IMR-90 (cell line): ENCODE results near the gene KLHL29. TPM values are rescaled to one million over a fixed set of nuclear protein-coding genes. Genes with fewer than 3 reads are reported as not detected.
A peak's percentile ranks its signal among the peaks of the same experiment; 100 is the strongest.

Source experiments
- ATAC-seq: fragments of 200-7000 bp; cut with Tn5 transposase; 2 replicates; pipeline ENCODE4 v1.9.1; 2020; ENCODE audit warnings: low read depth, mild to moderate bottlenecking, moderate library complexity
- BruUV-seq: library from RNA; stranded (reverse); fragments of 400-500 nt; replicated peaks from 2 replicates; lab custom pipeline; 2021; lab: Mats Ljungman, UMichigan
- CTCF ChIA-PET: fragments of 300-600 bp; formaldehyde crosslinking; extraction: SDS; loops from one replicate; lab custom pipeline; 2021; ENCODE audit warnings: antibody characterized with exemption; lab: Yijun Ruan, JAX
- POLR2A ChIA-PET: fragments of 300-600 bp; sonication (Branson Sonifier 250); formaldehyde crosslinking; loops from one replicate; lab custom pipeline; 2022; ENCODE audit warnings: antibody characterized with exemption; ENCODE audit not compliant: unreplicated experiment; lab: Charles Lee
- DNase-seq: peaks from one replicate; pipeline ENCODE4 v3.0.0; 2013
- H2AFZ ChIP-seq: replicated peaks from 2 replicates; pipeline ENCODE3; 2013; ENCODE audit warnings: low read length, mild to moderate bottlenecking; ENCODE audit not compliant: poor library complexity
- H2AK5ac ChIP-seq: 2 replicates; pipeline ENCODE4 v1.6.1; 2013; ENCODE audit warnings: low read depth, low read length, inconsistent platforms
- H2AK9ac ChIP-seq: replicated peaks from 2 replicates; pipeline ENCODE3; 2013; ENCODE audit warnings: mild to moderate bottlenecking, low read depth, low read length, moderate library complexity; ENCODE audit not compliant: poor library complexity
- H2BK120ac ChIP-seq: 2 replicates; pipeline ENCODE4 v1.6.1; 2013; ENCODE audit warnings: low read depth, low read length, inconsistent platforms
- H2BK15ac ChIP-seq: 3 replicates; pipeline ENCODE4 v1.6.1; 2013; ENCODE audit warnings: low read depth, low read length, inconsistent platforms
- H2BK20ac ChIP-seq: 2 replicates; pipeline ENCODE4 v1.6.1; 2013; ENCODE audit warnings: low read depth, mild to moderate bottlenecking, inconsistent platforms, low read length, moderate library complexity
- H2BK5ac ChIP-seq: 2 replicates; pipeline ENCODE4 v1.6.1; 2013; ENCODE audit warnings: mild to moderate bottlenecking, low read depth, low read length, inconsistent platforms; ENCODE audit not compliant: poor library complexity, severe bottlenecking
- H3K14ac ChIP-seq: replicated peaks from 2 replicates; pipeline ENCODE4 v1.6.1; 2013; ENCODE audit warnings: low read depth, low read length, inconsistent platforms
- H3K18ac ChIP-seq: 2 replicates; pipeline ENCODE4 v1.6.1; 2013; ENCODE audit warnings: low read depth, low read length, control low read depth
- H3K23ac ChIP-seq: 2 replicates; pipeline ENCODE4 v1.6.1; 2013; ENCODE audit warnings: low read depth, low read length, inconsistent platforms
- H3K27ac ChIP-seq: 2 replicates; pipeline ENCODE4 v1.5.1; 2013; ENCODE audit warnings: mild to moderate bottlenecking, control low read depth, low read length; ENCODE audit not compliant: insufficient read depth
- H3K27me3 ChIP-seq: 2 replicates; pipeline ENCODE4 v1.6.1; 2013; ENCODE audit warnings: low read length; ENCODE audit not compliant: control insufficient read depth, insufficient read depth
- H3K36me3 ChIP-seq: 2 replicates; pipeline ENCODE4 v1.6.1; 2013; ENCODE audit warnings: low read length, mixed read lengths; ENCODE audit not compliant: control insufficient read depth, insufficient read depth
- H3K4ac ChIP-seq: 2 replicates; pipeline ENCODE4 v1.6.1; 2013; ENCODE audit warnings: low read depth, low read length, inconsistent platforms
- H3K4me1 ChIP-seq: 2 replicates; pipeline ENCODE4 v1.6.1; 2013; ENCODE audit warnings: low read length, mixed read lengths; ENCODE audit not compliant: control insufficient read depth, insufficient read depth
- H3K4me2 ChIP-seq: 2 replicates; pipeline ENCODE4 v1.6.1; 2013; ENCODE audit warnings: low read depth, mild to moderate bottlenecking, control low read depth, low read length, moderate library complexity
- H3K4me3 ChIP-seq: 2 replicates; pipeline ENCODE4 v1.5.1; 2013; ENCODE audit warnings: low read depth, mild to moderate bottlenecking, control low read depth, low read length, moderate library complexity; ENCODE audit not compliant: insufficient read depth
- H3K56ac ChIP-seq: 2 replicates; pipeline ENCODE4 v1.6.1; 2013; ENCODE audit warnings: low read length, inconsistent platforms; ENCODE audit not compliant: insufficient read depth; ENCODE audit errors: extremely low read depth
- H3K79me1 ChIP-seq, 2 experiments: 2 replicates each; pipeline ENCODE4 v1.6.1; 2013; ENCODE audit warnings: low read length in 2 of 2, inconsistent platforms in 1 of 2, low read depth in 1 of 2
- H3K9ac ChIP-seq: 2 replicates; pipeline ENCODE4 v1.6.1; 2013; ENCODE audit warnings: low read depth, low read length, control low read depth
- H3K9me1 ChIP-seq: 2 replicates; pipeline ENCODE4 v1.6.1; 2013; ENCODE audit warnings: low read length, inconsistent platforms; ENCODE audit not compliant: insufficient read depth
- H3K9me3 ChIP-seq: 2 replicates; pipeline ENCODE4 v1.6.1; 2013; ENCODE audit warnings: low read length; ENCODE audit not compliant: control insufficient read depth, insufficient read depth
- H4K20me1 ChIP-seq: 2 replicates; pipeline ENCODE4 v1.6.1; 2013; ENCODE audit warnings: low read length, inconsistent platforms; ENCODE audit not compliant: insufficient read depth
- H4K5ac ChIP-seq: 2 replicates; pipeline ENCODE4 v1.6.1; 2013; ENCODE audit warnings: mild to moderate bottlenecking, low read depth, low read length, control low read depth
- H4K8ac ChIP-seq, 2 experiments: 2 replicates each; pipeline ENCODE4 v1.6.1; 2013; ENCODE audit warnings: low read depth in 2 of 2, low read length in 2 of 2, control low read depth in 1 of 2, inconsistent platforms in 1 of 2
- H4K91ac ChIP-seq: 2 replicates; pipeline ENCODE4 v1.6.1; 2013; ENCODE audit warnings: low read depth, low read length, inconsistent platforms; ENCODE audit not compliant: insufficient read depth
- BHLHE40 ChIP-seq: fragments of 150-350 bp; IDR thresholded peaks from 2 replicates; pipeline ENCODE4 v1.6.1; 2016; ENCODE audit warnings: mild to moderate bottlenecking, low read depth, low read length
- MAZ ChIP-seq: IDR thresholded peaks from 2 replicates; pipeline ENCODE4 v1.6.1; 2012; ENCODE audit warnings: low read depth, mild to moderate bottlenecking, low read length, improper control_type of control experiment, moderate library complexity, borderline replicate concordance
- MXI1 ChIP-seq: IDR thresholded peaks from 2 replicates; pipeline ENCODE4 v1.6.1; 2012; ENCODE audit warnings: low read depth, mild to moderate bottlenecking, low read length, moderate library complexity, borderline replicate concordance
- NFE2L2 ChIP-seq: fragments of 150-350 bp; IDR thresholded peaks from 2 replicates; pipeline ENCODE4 v1.6.1; 2016; ENCODE audit warnings: low read depth, mild to moderate bottlenecking, low read length
- POLR2A ChIP-seq: IDR thresholded peaks from 2 replicates; pipeline ENCODE4 v1.6.1; 2012; ENCODE audit warnings: mild to moderate bottlenecking, low read depth, low read length
- RCOR1 ChIP-seq: IDR thresholded peaks from 2 replicates; pipeline ENCODE4 v1.6.1; 2012; ENCODE audit warnings: mild to moderate bottlenecking, low read length, improper control_type of control experiment; ENCODE audit not compliant: insufficient replicate concordance
- RFX5 ChIP-seq: IDR thresholded peaks from 2 replicates; pipeline ENCODE4 v1.8.0; 2012; ENCODE audit warnings: low read depth, mild to moderate bottlenecking, low read length, moderate library complexity
- WGBS, 2 experiments: methylation state at CpG; one replicate each; pipeline versions ENCODE4 v1.1.5 to v1.1.7; 2013; ENCODE audit warnings: missing lambda C conversion rate in 2 of 2; ENCODE audit not compliant: insufficient read length in 1 of 2; ENCODE audit errors: extremely low coverage in 2 of 2; 5-methylcytosine and 5-hydroxymethylcytosine counted together
- dilution Hi-C: fragments of 300-500 bp; cut with HindIII; formaldehyde crosslinking; loops from one replicate; pipeline ENCODE4 v1.14.3; 2018; ENCODE audit warnings: low sequenced_read_pairs; ENCODE audit not compliant: unreplicated experiment
- in situ Hi-C: fragments of 300-500 bp; cut with MboI; formaldehyde crosslinking; loops from 3 replicates; pipeline ENCODE4 v1.14.3; 2019; ENCODE audit warnings: low sequenced_read_pairs, inconsistent platforms, mixed read lengths
- intact Hi-C: fragments of 100-400 bp; cut with micrococcal nuclease; formaldehyde crosslinking; loops from 2 replicates; pipeline ENCODE4 v1.10.0; 2022
- polyA plus RNA-seq, 3 experiments: library from polyadenylated mRNA; depleted of rRNA; stranded (reverse); fragments of >200 nt; gene quantifications; 2 replicates each; pipeline ENCODE4 v1.2.3, GENCODE V29; 2012; ENCODE audit warnings: low replicate concordance in 1 of 3
- total RNA-seq: library from RNA; depleted of rRNA; stranded (reverse); fragments of >200 nt; gene quantifications from 2 replicates; pipeline ENCODE4 v1.2.3, GENCODE V29; 2012

KLHL29 gene
- total and polyA plus RNA-seq, 2 of the 4 experiments (the other 2 are of a cell fraction): 2.0 to 8.0 TPM

DNA sequence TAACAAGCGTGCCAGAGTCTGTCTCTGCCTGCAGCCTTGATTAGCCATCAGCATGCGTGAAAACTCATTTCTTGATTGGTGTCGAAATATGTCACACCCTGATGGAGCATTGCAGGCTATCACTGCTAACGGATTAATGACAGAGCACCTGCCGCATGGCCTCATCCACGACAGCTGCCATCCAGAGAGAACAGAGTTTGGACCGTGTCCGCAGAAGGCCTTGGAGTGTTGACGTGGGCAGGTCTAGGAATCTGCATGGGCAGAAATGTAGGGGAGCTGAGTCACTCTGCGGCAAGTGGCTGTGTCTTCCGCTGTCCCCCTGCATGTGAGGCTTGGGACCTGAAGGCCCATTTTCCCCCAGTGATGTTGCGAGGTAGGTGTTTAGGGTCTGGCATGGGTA lies 43.0 kb downstream of the KLHL29 start:
- no peak overlapping the region for H3K27ac ChIP-seq
- dilution Hi-C loops: no loop called here
- ATAC-seq: no peak

More for the DNA sequence above, 43.0 kb downstream of the KLHL29 start:
- Histone ChIP-seq H3K4me1 (peaks cover 33% of the 10 kb centered on the region), H4K8ac (0 out of 4 replicates have a peak overlapping the region, but pooled peaks have one; percentile 9 to 12), H3K4ac (peak overlapping the region; percentile 57), H2BK15ac (peak overlapping the region; percentile 42; the same call in 2 of the 3 replicates), H3K18ac (no peak overlapping the region), H4K91ac (peak overlapping the region; percentile 56), H2BK120ac (peak overlapping the region; percentile 12; the same call in 1 of the 2 replicates), H3K79me1 (peaks cover 25 to 55% of the 10 kb centered on the region in 2 experiments), H3K23ac (no peak overlapping the region), H3K4me3 (no peak overlapping the region), H2AK5ac (peak overlapping the region; percentile 82), H3K9me1 (peaks cover 31% of the 10 kb centered on the region), H2BK20ac (peak overlapping the region; percentile 55; the same call in 1 of the 2 replicates), H3K9ac (no peak overlapping the region), H3K14ac (peak overlapping the region; percentile 23; the same call in 1 of the 2 replicates), H3K36me3 (no peaks in the 10 kb centered on the region), H4K5ac (no peak overlapping the region), H3K56ac (no peak overlapping the region), H2AK9ac (peak overlapping the region; percentile 19), H2AFZ (no peak overlapping the region), H4K20me1 (0 out of 2 replicates have a peak, but pooled peaks cover 3% of the 10 kb centered on the region), H2BK5ac (peak overlapping the region; percentile 17), H3K27me3 (no peaks in the 10 kb centered on the region), H3K9me3 (no peaks in the 10 kb centered on the region), H3K4me2 (no peak overlapping the region)
- ChIA-PET CTCF (no interaction called here), POLR2A (no interaction called here)
- no TSS peak for BruUV-seq
- TF ChIP-seq RFX5 (no peak), POLR2A (no peak), BHLHE40 (no peak), NFE2L2 (no peak), MXI1 (no peak), RCOR1 (no peak), MAZ (no peak)
- intact Hi-C loops (no loop called here), in situ Hi-C loops (no loop called here)
- DNase-seq: no peak
- 95% methylated on average over 9 of the region's 12 CpGs; no CpG with 5 or more reads in 1 of the 2 experiments for WGBS, 2 experiments
